A673 (cell line): ENCODE measurements around the gene POLDIP3. TPM values are rescaled to one million over a fixed set of nuclear protein-coding genes. Genes with fewer than 3 reads are reported as not detected.
"Not testable (repeated sequence)": the region's sequence is repeated elsewhere in the genome, so short reads cannot be mapped to it uniquely, and the experiment has no call there.

Source experiments
- BruUV-seq: library from RNA; stranded (reverse); fragments of 400-500 nt; replicated peaks from 2 replicates; lab custom pipeline; 2021; lab: Mats Ljungman, UMichigan
- CTCF ChIA-PET: fragments of 300-600 bp; sonication (Branson Sonifier 250); formaldehyde crosslinking; loops from one replicate; lab custom pipeline; 2022; ENCODE audit warnings: antibody characterized with exemption; lab: Charles Lee
- POLR2A ChIA-PET: fragments of 300-600 bp; sonication (Branson Sonifier 250); formaldehyde crosslinking; loops from one replicate; lab custom pipeline; 2022; ENCODE audit warnings: antibody characterized with exemption; ENCODE audit not compliant: low non-redundant PET; lab: Charles Lee
- DNase-seq: peaks from one replicate; pipeline ENCODE4 v3.0.0-alpha.2; 2015; ENCODE audit warnings: low spot score
- H3K27ac ChIP-seq: fragments of 200-600 bp; sonication (generic); 2 replicates; pipeline ENCODE4 v1.5.1; 2016; ENCODE audit warnings: mixed run types, low read depth, mild to moderate bottlenecking, mixed read lengths, antibody characterized with exemption, low read length; ENCODE audit not compliant: poor library complexity, severe bottlenecking
- H3K27me3 ChIP-seq: fragments of 200-600 bp; sonication (generic); replicated peaks from 2 replicates; pipeline ENCODE4 v1.6.1; 2017; ENCODE audit warnings: mixed run types, low read depth, mild to moderate bottlenecking, mixed read lengths, antibody characterized with exemption, low read length; ENCODE audit not compliant: insufficient read depth, poor library complexity
- H3K36me3 ChIP-seq: fragments of 200-600 bp; sonication (generic); 2 replicates; pipeline ENCODE4 v1.6.1; 2016; ENCODE audit warnings: mixed run types, mild to moderate bottlenecking, mixed read lengths, antibody characterized with exemption, low read length; ENCODE audit not compliant: insufficient read depth, poor library complexity, severe bottlenecking
- H3K4me1 ChIP-seq: fragments of 200-600 bp; sonication (generic); 2 replicates; pipeline ENCODE4 v1.6.1; 2017; ENCODE audit warnings: mixed run types, mild to moderate bottlenecking, mixed read lengths, antibody characterized with exemption, low read length; ENCODE audit not compliant: insufficient read depth, poor library complexity, severe bottlenecking
- H3K4me3 ChIP-seq: fragments of 200-600 bp; sonication (generic); 2 replicates; pipeline ENCODE4 v1.5.1; 2016; ENCODE audit warnings: low read depth, mixed run types, mild to moderate bottlenecking, mixed read lengths, low read length; ENCODE audit not compliant: poor library complexity, severe bottlenecking
- H3K9me3 ChIP-seq: fragments of 200-600 bp; sonication (generic); 2 replicates; pipeline ENCODE4 v1.6.1; 2016; ENCODE audit warnings: mixed run types, low read depth, mild to moderate bottlenecking, mixed read lengths, antibody characterized with exemption, low read length; ENCODE audit not compliant: poor library complexity, severe bottlenecking
- CTCF ChIP-seq: fragments of 300-800, 200-600 bp; sonication (generic); conservative IDR thresholded peaks from 2 replicates; pipeline ENCODE4 v1.5.1; 2017; ENCODE audit warnings: low read depth, mild to moderate bottlenecking, antibody characterized with exemption, low read length, moderate library complexity, mixed read lengths
- EZH2 ChIP-seq: fragments of 200-600 bp; sonication (generic); IDR thresholded peaks from 2 replicates; pipeline ENCODE4 v1.6.1; 2017; ENCODE audit warnings: borderline replicate concordance, low read depth, mild to moderate bottlenecking, mixed read lengths, antibody characterized with exemption, low read length; ENCODE audit not compliant: poor library complexity, severe bottlenecking
- intact Hi-C: fragments of 100-400 bp; cut with micrococcal nuclease; formaldehyde crosslinking; loops from one replicate; pipeline ENCODE4 v1.10.0; 2022; ENCODE audit not compliant: unreplicated experiment
- total RNA-seq: library from RNA; stranded (reverse); gene quantifications from 2 replicates; pipeline ENCODE4 v1.2.3, GENCODE V29; 2021

POLDIP3 gene
- total RNA-seq, 1 experiment from 2014 or later = 134 TPM

- Histone ChIP-seq H3K4me3 (no peak overlapping the region), H3K36me3 (no peaks in the 10 kb centered on the region), H3K9me3 (no peaks in the 10 kb centered on the region), H3K27me3 (no peaks in the 10 kb centered on the region), H3K27ac (no peak overlapping the region), H3K4me1 (no peaks in the 10 kb centered on the region)
- DNase-seq = peak; percentile 42
- ChIA-PET POLR2A (no interaction called here), CTCF (no interaction called here)
- TF ChIP-seq EZH2 (no peak), CTCF (peak; percentile 66)
- intact Hi-C loops = no loop called here
- BruUV-seq = no TSS peak
These were observed 53.9 kb downstream of the POLDIP3 start for GRCh38 chr22:42560781-42561180.

- no TSS peak for BruUV-seq
- ChIA-PET POLR2A (no interaction called here), CTCF (no interaction called here)
- TF ChIP-seq EZH2 (no peak), CTCF (no peak)
- no peaks in the 10 kb centered on the region for H3K9me3 ChIP-seq
- H3K27ac ChIP-seq = no peak overlapping the region
- intact Hi-C loops = no loop called here
- no peak for DNase-seq
- no peaks in the 10 kb centered on the region for H3K4me1 ChIP-seq
- H3K36me3 ChIP-seq = no peaks in the 10 kb centered on the region
- H3K27me3 ChIP-seq = no peaks in the 10 kb centered on the region
- no peak overlapping the region for H3K4me3 ChIP-seq
These were observed 54.3 kb downstream of the POLDIP3 start for GRCh38 chr22:42560381-42560780.

- intact Hi-C loops = no loop called here
- POLR2A ChIA-PET = interaction anchor here (0.7 kb wide), 1 partner anchor 9 kb away, joined by 6 read pairs; no protein-coding TSS in a partner anchor
- peak within 1 kb of the TSS; percentile 48 for H3K4me3 ChIP-seq
- CTCF ChIA-PET = no interaction called here
- no TSS peak for BruUV-seq
- TF ChIP-seq EZH2 = no peak
- peaks cover 5% of the 10 kb centered on the region for H3K4me1 ChIP-seq
- H3K36me3 ChIP-seq = no peaks in the 10 kb centered on the region
- peak; percentile 89 for DNase-seq
- H3K27ac ChIP-seq = no peak within 1 kb of the TSS
- H3K27me3 ChIP-seq = no peaks in the 10 kb centered on the region
- no peaks in the 10 kb centered on the region for H3K9me3 ChIP-seq
These were observed 61.0 kb downstream of the POLDIP3 start, which contains the start of gene SERHL2 for GRCh38 chr22:42553475-42554361. Gene SERHL2 (plus strand): TSS chr22:42553956. CDS start chr22:42554021, 65 bp downstream.

GRCh38 chr22:42552294-42552647, 62.4 kb downstream of the POLDIP3 start:
- intact Hi-C loops, H3K27me3 ChIP-seq, CTCF ChIA-PET, H3K4me1 ChIP-seq, BruUV-seq, DNase-seq, POLR2A ChIA-PET, H3K9me3 ChIP-seq, H3K36me3 ChIP-seq, H3K27ac ChIP-seq, H3K4me3 ChIP-seq: not testable (repeated sequence)
